Thyroid gland (tissue), 4 donors: ENCODE measurements around the gene RPS6KC1. TPM values are rescaled to one million over a fixed set of nuclear protein-coding genes. Genes with fewer than 3 reads are reported as not detected.
A peak's percentile ranks its signal among the peaks of the same experiment; 100 is the strongest.

ENCODE experiments used
- DNase-seq, 2 donors: peaks; one replicate each; pipeline ENCODE4 v3.0.0-alpha.2; 2019
- H3K27ac ChIP-seq, 3 donors: fragments of 200-600 bp; sonication (generic); 1 replicate in 2 of 3; 2 replicates in 1 of 3; pipeline ENCODE4 v1.5.1; 2016 to 2019; ENCODE audit warnings: mild to moderate bottlenecking in 1 of 3, moderate library complexity in 1 of 3
- H3K27me3 ChIP-seq: fragments of 200-600 bp; sonication (generic); one replicate; pipeline ENCODE4 v1.5.1; 2019
- H3K36me3 ChIP-seq, 2 donors: fragments of 200-600 bp; sonication (generic); one replicate each; pipeline ENCODE4 v1.5.1; 2016 to 2019
- H3K4me1 ChIP-seq, 2 donors: fragments of 200-600 bp; sonication (generic); one replicate each; pipeline ENCODE4 v1.5.1; 2017 to 2019
- H3K4me3 ChIP-seq, 3 donors: fragments of 200-600 bp; sonication (generic); replicated peaks in 1 of 3; 1 replicate in 2 of 3; 2 replicates in 1 of 3; pipeline ENCODE4 v1.5.1; 2016; ENCODE audit warnings: mild to moderate bottlenecking in 1 of 3
- H3K9me3 ChIP-seq: fragments of 200-600 bp; sonication (generic); one replicate; pipeline ENCODE4 v1.5.1; 2017
- POLR2A ChIP-seq, 2 donors: fragments of 450-650 bp; IDR thresholded peaks; one replicate each; pipeline ENCODE4 v1.6.1; 2017; ENCODE audit warnings: antibody characterized with exemption in 2 of 2, mild to moderate bottlenecking in 2 of 2, moderate library complexity in 1 of 2
- WGBS, 2 donors: methylation state at CpG; one replicate each; pipeline ENCODE4 v1.1.5; 2017; 5-methylcytosine and 5-hydroxymethylcytosine counted together
- intact Hi-C: fragments of 100-400 bp; cut with DNase I; formaldehyde crosslinking; loops from one replicate; pipeline ENCODE4 v1.15.1; 2023
- total RNA-seq, 4 donors: library from RNA; depleted of rRNA; stranded (reverse); fragments of >200 nt; gene quantifications; one replicate each; pipeline ENCODE4 v1.2.3, GENCODE V29; 2016
- TF ChIP-seq, protein P1 (sequence below), 6 experiments: fragments of 200-600 bp in 3 of 6; fragments of 450-650 bp in 3 of 6; sonication (generic) in 3 of 6; IDR thresholded peaks; one replicate each; pipeline ENCODE4 v1.5.1; 2016 to 2019; ENCODE audit warnings: antibody characterized with exemption in 6 of 6, mild to moderate bottlenecking in 2 of 6, inconsistent platforms in 1 of 6, moderate library complexity in 1 of 6

Gene RPS6KC1, protein sequence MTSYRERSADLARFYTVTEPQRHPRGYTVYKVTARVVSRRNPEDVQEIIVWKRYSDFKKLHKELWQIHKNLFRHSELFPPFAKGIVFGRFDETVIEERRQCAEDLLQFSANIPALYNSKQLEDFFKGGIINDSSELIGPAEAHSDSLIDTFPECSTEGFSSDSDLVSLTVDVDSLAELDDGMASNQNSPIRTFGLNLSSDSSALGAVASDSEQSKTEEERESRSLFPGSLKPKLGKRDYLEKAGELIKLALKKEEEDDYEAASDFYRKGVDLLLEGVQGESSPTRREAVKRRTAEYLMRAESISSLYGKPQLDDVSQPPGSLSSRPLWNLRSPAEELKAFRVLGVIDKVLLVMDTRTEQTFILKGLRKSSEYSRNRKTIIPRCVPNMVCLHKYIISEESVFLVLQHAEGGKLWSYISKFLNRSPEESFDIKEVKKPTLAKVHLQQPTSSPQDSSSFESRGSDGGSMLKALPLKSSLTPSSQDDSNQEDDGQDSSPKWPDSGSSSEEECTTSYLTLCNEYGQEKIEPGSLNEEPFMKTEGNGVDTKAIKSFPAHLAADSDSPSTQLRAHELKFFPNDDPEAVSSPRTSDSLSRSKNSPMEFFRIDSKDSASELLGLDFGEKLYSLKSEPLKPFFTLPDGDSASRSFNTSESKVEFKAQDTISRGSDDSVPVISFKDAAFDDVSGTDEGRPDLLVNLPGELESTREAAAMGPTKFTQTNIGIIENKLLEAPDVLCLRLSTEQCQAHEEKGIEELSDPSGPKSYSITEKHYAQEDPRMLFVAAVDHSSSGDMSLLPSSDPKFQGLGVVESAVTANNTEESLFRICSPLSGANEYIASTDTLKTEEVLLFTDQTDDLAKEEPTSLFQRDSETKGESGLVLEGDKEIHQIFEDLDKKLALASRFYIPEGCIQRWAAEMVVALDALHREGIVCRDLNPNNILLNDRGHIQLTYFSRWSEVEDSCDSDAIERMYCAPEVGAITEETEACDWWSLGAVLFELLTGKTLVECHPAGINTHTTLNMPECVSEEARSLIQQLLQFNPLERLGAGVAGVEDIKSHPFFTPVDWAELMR
- 10 to 100 TPM; 20.3 to 29.9 (median 22.1) TPM for total RNA-seq

DNA sequence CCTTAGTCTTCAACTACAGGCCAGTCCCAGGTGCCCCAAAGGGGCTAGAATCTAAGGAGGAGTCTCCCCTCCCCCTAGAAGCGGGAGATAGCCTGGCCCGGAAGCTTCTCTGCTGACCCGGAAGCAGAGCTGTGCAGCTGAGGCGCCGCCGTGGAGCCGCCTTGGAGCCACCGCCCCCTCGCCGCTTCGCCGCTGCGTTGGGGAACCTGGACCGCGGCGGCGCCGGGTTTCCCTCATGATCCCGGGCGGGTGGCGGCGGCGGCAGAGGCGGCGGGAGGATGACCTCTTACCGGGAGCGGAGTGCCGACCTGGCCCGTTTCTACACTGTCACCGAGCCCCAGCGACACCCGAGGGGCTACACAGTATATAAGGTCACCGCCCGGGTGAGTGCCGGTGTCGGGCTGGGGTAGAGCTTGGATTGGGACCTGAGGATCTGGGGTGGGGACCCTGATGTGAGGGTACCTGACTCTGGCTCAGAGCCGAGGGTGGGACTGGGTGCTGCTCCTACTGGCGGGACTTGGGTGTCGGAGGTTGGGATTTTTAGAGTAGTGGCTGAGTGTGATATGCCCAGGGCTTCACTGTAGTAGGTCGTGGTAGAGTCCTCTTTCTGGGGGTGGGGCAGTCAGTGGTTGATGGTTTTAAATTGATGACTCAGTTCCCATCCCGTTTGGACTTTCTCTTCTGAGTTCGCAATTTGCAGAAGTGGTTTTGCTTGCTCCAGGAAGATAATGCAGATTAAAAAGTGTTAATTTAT, at the start of gene RPS6KC1:
RPS6KC1 (plus strand) TSS at position 115 of the 754 bp plus-strand sequence; CDS start at position 279, 164 bp downstream.
- H3K27ac ChIP-seq: peak within 1 kb of the TSS in 2 of 3 donors; percentile 52 to 60
- H3K4me3 ChIP-seq: peak within 1 kb of the TSS; percentile 79 to 97 (median 80)
- DNase-seq: peak; percentile 82 to 85
- H3K9me3 ChIP-seq: no peaks in the 10 kb centered on the region
- intact Hi-C loops: no loop called here
- no peaks in the 10 kb centered on the region for H3K36me3 ChIP-seq
- TF ChIP-seq, protein P1, sequence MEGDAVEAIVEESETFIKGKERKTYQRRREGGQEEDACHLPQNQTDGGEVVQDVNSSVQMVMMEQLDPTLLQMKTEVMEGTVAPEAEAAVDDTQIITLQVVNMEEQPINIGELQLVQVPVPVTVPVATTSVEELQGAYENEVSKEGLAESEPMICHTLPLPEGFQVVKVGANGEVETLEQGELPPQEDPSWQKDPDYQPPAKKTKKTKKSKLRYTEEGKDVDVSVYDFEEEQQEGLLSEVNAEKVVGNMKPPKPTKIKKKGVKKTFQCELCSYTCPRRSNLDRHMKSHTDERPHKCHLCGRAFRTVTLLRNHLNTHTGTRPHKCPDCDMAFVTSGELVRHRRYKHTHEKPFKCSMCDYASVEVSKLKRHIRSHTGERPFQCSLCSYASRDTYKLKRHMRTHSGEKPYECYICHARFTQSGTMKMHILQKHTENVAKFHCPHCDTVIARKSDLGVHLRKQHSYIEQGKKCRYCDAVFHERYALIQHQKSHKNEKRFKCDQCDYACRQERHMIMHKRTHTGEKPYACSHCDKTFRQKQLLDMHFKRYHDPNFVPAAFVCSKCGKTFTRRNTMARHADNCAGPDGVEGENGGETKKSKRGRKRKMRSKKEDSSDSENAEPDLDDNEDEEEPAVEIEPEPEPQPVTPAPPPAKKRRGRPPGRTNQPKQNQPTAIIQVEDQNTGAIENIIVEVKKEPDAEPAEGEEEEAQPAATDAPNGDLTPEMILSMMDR (IDR thresholded peaks at IDR 0.05): peak in 1 of 6 experiments; percentile 11
- TF ChIP-seq POLR2A (IDR thresholded peaks at IDR 0.05): peak in 1 of 2 donors; percentile 41
- H3K4me1 ChIP-seq: peaks cover 3 to 4% of the 10 kb centered on the region in 2 donors
- H3K27me3 ChIP-seq: no peaks in the 10 kb centered on the region
- 0 to 1% methylated on average over 20 to 23 of the region's 42 CpGs for WGBS, 2 donors

DNA sequence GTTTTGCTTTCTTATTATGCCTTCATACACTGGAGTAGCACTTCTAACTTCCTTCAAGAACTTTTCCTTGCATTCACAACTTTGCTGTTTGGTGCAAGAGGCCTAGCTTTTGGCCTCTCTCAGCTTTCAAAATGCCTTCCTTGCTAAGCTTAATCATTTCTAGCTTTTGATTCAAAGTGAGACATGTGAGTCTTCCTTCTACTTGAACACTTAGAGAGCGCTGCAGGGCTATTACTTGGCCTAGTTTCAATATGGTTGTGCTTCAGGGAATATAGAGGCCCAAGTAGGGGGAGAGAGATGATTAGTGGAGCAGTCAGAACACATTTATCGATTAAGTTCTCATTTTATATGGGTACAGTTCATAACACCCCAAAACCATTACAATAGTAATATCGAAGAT, 47.8 kb upstream of the RPS6KC1 start:
- Histone ChIP-seq H3K27ac (no peak overlapping the region), H3K4me3 (no peak overlapping the region), H3K9me3 (no peaks in the 10 kb centered on the region), H3K27me3 (no peaks in the 10 kb centered on the region), H3K36me3 (peaks cover 6 to 26% of the 10 kb centered on the region in 2 donors), H3K4me1 (no peaks in the 10 kb centered on the region)
- intact Hi-C loops: no loop called here
- 86 to 90% methylated on average over 3 of the region's 3 CpGs for WGBS, 2 donors
- DNase-seq: no peak
- no peak for TF ChIP-seq POLR2A (IDR thresholded peaks at IDR 0.05)
- TF ChIP-seq, protein P1 (IDR thresholded peaks at IDR 0.05): no peak

DNA sequence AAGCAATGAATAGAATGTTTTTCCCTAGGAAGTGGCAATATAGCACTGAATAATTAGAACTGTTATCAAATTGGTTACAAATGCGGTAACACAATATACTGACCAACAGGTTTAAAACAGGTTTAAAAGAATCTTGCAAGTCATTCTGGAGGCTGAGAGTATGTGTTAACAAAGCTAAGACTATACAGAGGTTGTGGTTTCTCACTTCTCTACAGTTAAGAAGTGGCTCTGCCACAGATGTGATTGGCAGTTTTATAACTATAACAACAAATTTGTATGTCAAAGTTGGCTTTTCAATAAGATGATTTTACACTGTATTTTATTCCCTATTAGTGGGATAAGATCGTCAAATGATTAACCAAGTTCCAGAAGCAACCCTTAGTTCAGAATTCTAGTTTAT, 42.5 kb upstream of the RPS6KC1 start:
- peaks cover 6 to 21% of the 10 kb centered on the region in 2 donors for H3K36me3 ChIP-seq
- H3K27ac ChIP-seq: no peak overlapping the region
- H3K4me1 ChIP-seq: peaks cover 0 to 3% of the 10 kb centered on the region in 2 donors
- no peak for TF ChIP-seq POLR2A (IDR thresholded peaks at IDR 0.05)
- TF ChIP-seq, protein P1 (IDR thresholded peaks at IDR 0.05): no peak
- H3K9me3 ChIP-seq: no peaks in the 10 kb centered on the region
- H3K27me3 ChIP-seq: no peaks in the 10 kb centered on the region
- no peak for DNase-seq
- no peak overlapping the region for H3K4me3 ChIP-seq
- intact Hi-C loops: no loop called here
- WGBS, 2 donors: 89 to 92% methylated on average over 2 of the region's 2 CpGs

DNA sequence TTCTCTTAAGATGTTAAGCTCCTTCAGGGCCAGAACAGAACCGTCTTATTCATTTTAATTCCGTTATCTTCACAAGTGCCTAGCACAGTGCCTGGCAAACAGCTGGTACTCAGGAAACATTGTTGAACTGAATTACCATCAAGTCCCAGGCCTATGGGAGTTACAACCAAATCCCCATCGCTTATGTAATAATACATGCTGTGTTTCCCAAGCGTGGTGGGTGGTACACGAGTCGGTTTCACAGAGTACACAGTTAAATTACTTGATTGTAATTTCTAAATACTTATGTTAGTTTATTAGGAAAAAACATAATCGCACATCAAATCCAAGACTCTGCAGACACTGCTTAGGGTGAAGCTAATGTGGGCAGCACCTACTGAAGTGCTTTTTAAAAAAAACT, 36.4 kb upstream of the RPS6KC1 start:
- WGBS, 2 donors: 18 to 19% methylated on average over 7 of the region's 7 CpGs
- intact Hi-C loops: loop anchor here (10.0 kb wide), 1 partner anchor 220 kb away; the partner anchor contains the start of genes NSL1 and TATDN3
- no peaks in the 10 kb centered on the region for H3K27me3 ChIP-seq
- H3K4me1 ChIP-seq: peaks cover 12 to 18% of the 10 kb centered on the region in 2 donors
- H3K4me3 ChIP-seq: peak overlapping the region; percentile 11 to 89 (median 53)
- TF ChIP-seq, protein P1 (IDR thresholded peaks at IDR 0.05): no peak
- no peak for TF ChIP-seq POLR2A (IDR thresholded peaks at IDR 0.05)
- no peaks in the 10 kb centered on the region for H3K36me3 ChIP-seq
- no peaks in the 10 kb centered on the region for H3K9me3 ChIP-seq
- peak overlapping the region; percentile 78 to 87 (median 87) for H3K27ac ChIP-seq
- DNase-seq: no peak
